ENCODE measurements around the gene ASPHD2.

ASPHD2 gene

GRCh38 chr22:26391091-26391490 lies 38.0 kb upstream of the ASPHD2 start:
- H3K4me3 ChIP-seq (ENCODE audit: low read length): no peak overlapping the region
- no peak for DNase-seq (ENCODE audit: low read depth)
- TF ChIP-seq, protein P1, sequence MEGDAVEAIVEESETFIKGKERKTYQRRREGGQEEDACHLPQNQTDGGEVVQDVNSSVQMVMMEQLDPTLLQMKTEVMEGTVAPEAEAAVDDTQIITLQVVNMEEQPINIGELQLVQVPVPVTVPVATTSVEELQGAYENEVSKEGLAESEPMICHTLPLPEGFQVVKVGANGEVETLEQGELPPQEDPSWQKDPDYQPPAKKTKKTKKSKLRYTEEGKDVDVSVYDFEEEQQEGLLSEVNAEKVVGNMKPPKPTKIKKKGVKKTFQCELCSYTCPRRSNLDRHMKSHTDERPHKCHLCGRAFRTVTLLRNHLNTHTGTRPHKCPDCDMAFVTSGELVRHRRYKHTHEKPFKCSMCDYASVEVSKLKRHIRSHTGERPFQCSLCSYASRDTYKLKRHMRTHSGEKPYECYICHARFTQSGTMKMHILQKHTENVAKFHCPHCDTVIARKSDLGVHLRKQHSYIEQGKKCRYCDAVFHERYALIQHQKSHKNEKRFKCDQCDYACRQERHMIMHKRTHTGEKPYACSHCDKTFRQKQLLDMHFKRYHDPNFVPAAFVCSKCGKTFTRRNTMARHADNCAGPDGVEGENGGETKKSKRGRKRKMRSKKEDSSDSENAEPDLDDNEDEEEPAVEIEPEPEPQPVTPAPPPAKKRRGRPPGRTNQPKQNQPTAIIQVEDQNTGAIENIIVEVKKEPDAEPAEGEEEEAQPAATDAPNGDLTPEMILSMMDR (conservative IDR thresholded peaks at IDR 0.05; ENCODE audit: low read depth, low read length): no peak

DNA sequence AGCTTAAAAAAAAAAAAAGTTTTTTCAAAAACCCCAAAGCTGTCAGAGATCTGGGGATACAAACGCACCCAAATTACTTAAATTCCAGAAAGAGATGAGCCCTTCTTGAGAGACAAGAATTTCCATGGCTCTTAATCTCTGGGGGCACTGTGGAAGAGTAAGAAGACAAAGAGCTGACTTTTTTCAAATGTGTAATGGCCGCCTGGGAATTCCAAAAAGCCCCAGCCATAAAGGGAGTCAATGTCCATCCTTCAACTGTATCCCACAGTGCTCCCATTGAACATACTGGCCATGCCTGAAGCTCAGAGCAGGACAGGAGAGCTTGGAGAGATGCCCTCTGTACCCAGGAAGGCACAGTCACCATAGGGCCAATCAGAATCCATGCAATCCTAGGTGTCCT lies 37.4 kb upstream of the ASPHD2 start:
- no peak overlapping the region for H3K4me3 ChIP-seq (ENCODE audit: low read length)
- no peak for DNase-seq (ENCODE audit: low read depth)
- TF ChIP-seq, protein P1 (conservative IDR thresholded peaks at IDR 0.05; ENCODE audit: low read depth, low read length): no peak

- TF ChIP-seq, protein P1 (conservative IDR thresholded peaks at IDR 0.05; ENCODE audit: low read depth, low read length): no peak
- no peak for DNase-seq (ENCODE audit: low read depth)
- no peak overlapping the region for H3K4me3 ChIP-seq (ENCODE audit: low read length)
Measured at GRCh38 chr22:26393929-26394328, 35.1 kb upstream of the ASPHD2 start.

GRCh38 chr22:26394777-26395176 lies 34.3 kb upstream of the ASPHD2 start:
- TF ChIP-seq, protein P1 (conservative IDR thresholded peaks at IDR 0.05; ENCODE audit: low read depth, low read length): no peak
- H3K4me3 ChIP-seq (ENCODE audit: low read length): no peak overlapping the region
- no peak for DNase-seq (ENCODE audit: low read depth)

DNA sequence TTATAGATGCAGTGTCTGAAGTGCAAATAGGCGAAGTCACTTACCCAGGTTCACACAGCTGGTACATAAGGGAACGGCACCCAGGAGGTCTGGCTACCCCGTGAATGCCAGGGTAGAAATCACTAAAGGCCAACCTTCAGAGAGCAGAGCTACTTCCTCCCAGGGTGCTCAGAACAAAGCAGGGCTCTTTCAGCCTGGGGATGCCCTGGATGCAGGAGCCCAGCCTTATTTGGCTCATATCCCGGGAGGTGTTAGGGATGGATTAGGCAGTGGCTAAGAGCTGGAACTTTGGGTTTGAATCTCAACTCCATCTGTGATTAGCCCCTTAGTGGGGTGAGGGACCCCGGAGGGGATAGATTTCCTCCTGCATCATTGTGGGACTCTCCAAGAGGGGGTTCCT lies 33.1 kb upstream of the ASPHD2 start:
- no peak overlapping the region for H3K4me3 ChIP-seq (ENCODE audit: low read length)
- no peak for DNase-seq (ENCODE audit: low read depth)
- TF ChIP-seq, protein P1 (conservative IDR thresholded peaks at IDR 0.05; ENCODE audit: low read depth, low read length): no peak

GRCh38 chr22:26398741-26399153 lies 30.3 kb upstream of the ASPHD2 start:
- DNase-seq (ENCODE audit: low read depth): no peak
- TF ChIP-seq, protein P1 (conservative IDR thresholded peaks at IDR 0.05; ENCODE audit: low read depth, low read length): peak; percentile 70

DNA sequence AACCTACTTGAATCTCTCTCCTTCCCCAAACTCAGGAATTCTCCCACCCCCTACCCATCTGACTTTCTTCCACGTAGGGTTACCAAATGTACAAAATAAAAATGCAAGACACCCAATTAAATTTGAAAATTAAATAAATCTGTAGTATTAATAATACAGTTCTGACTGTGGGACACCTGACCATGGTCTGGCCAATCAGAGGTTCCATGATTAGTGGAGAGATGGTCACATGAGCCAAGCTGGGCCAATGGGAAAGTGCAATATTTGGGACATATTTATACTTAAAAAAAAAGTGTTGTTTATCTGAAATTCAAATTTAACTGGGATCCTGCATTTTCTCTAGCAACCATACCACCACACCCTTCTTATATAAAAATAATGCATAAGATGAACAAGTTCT lies 29.8 kb upstream of the ASPHD2 start:
- H3K4me3 ChIP-seq (ENCODE audit: low read length): no peak overlapping the region
- no peak for DNase-seq (ENCODE audit: low read depth)
- TF ChIP-seq, protein P1 (conservative IDR thresholded peaks at IDR 0.05; ENCODE audit: low read depth, low read length): no peak

More at GRCh38 chr22:26398741-26399153, 30.3 kb upstream of the ASPHD2 start:
- no peak overlapping the region for H3K4me3 ChIP-seq (ENCODE audit: low read length)
